ENCODE results near the gene MED7.

- TF ChIP-seq POLR2A (IDR thresholded peaks at IDR 0.05) (no peak), CTCF (IDR thresholded peaks at IDR 0.05) (no peak)
Observed at GRCh38 chr5:157187046-157187754, 44.5 kb upstream of the MED7 start.

Measured in adrenal gland (tissue), 5 donors.